A172 (cell line): ENCODE measurements around the gene EML1. TPM values are rescaled to one million over a fixed set of nuclear protein-coding genes. Genes with fewer than 3 reads are reported as not detected.

ENCODE experiments used
- DNase-seq: peaks from one replicate; pipeline ENCODE4 v3.0.0-alpha.2; 2015; ENCODE audit warnings: low spot score
- total RNA-seq: library from RNA; depleted of rRNA; stranded (reverse); fragments of >200 nt; shearing (Covaris generic); gene quantifications from 2 replicates; pipeline ENCODE4 v1.2.3, GENCODE V29; 2014

The EML1 gene
- total RNA-seq, 1 experiment from 2014 or later = 12.7 TPM

- DNase-seq = peak; percentile 36
These were observed 13.5 kb upstream of the EML1 start for GRCh38 chr14:99779751-99780150.

GRCh38 chr14:99780690-99781089 is 12.5 kb upstream of the EML1 start:
- DNase-seq = no peak

- DNase-seq = no peak
These were observed 12.1 kb upstream of the EML1 start for GRCh38 chr14:99781091-99781490.

- DNase-seq = no peak
These were observed 11.2 kb upstream of the EML1 start for GRCh38 chr14:99781853-99782610.

- DNase-seq = no peak
These were observed 8.7 kb upstream of the EML1 start for GRCh38 chr14:99784508-99784907.

GRCh38 chr14:99785426-99785825 is 7.8 kb upstream of the EML1 start:
- DNase-seq = no peak

- no peak for DNase-seq
These were observed 6.7 kb upstream of the EML1 start for GRCh38 chr14:99786511-99786989.

GRCh38 chr14:99788713-99789112 is 4.5 kb upstream of the EML1 start:
- no peak for DNase-seq

GRCh38 chr14:99789581-99789980 is 3.6 kb upstream of the EML1 start:
- no peak for DNase-seq

- DNase-seq = no peak
These were observed 2.8 kb upstream of the EML1 start for GRCh38 chr14:99790201-99790977.

GRCh38 chr14:99790978-99791376 is 2.2 kb upstream of the EML1 start:
- DNase-seq = no peak

- DNase-seq = no peak
These were observed 1.6 kb upstream of the EML1 start for GRCh38 chr14:99791476-99792209.

- DNase-seq = no peak
These were observed 1.0 kb upstream of the EML1 start for GRCh38 chr14:99792210-99792535.

GRCh38 chr14:99792551-99793212 is 531 bp upstream of the EML1 start:
- DNase-seq = no peak

GRCh38 chr14:99794151-99794780 is 1.1 kb downstream of the EML1 start:
- no peak for DNase-seq

- DNase-seq = no peak
These were observed 1.8 kb downstream of the EML1 start for GRCh38 chr14:99795046-99795445.

GRCh38 chr14:99797231-99797630 is 4.0 kb downstream of the EML1 start:
- DNase-seq = no peak

- no peak for DNase-seq
These were observed 7.6 kb downstream of the EML1 start for GRCh38 chr14:99800781-99801180.

- peak; percentile 21 for DNase-seq
These were observed 9.3 kb downstream of the EML1 start for GRCh38 chr14:99802301-99803105.

GRCh38 chr14:99803106-99803775 is 10.0 kb downstream of the EML1 start:
- DNase-seq = no peak
